Measurements from ENCODE around the gene ASS1. TPM values are rescaled to one million over a fixed set of nuclear protein-coding genes. Genes with fewer than 3 reads are reported as not detected.

Gene ASS1
- total and polyA plus RNA-seq, 2 of the 13 experiments (the other 11 are each of a cell fraction or from before 2014, with no cell fraction given), result 77.6 to 122 TPM

DNA sequence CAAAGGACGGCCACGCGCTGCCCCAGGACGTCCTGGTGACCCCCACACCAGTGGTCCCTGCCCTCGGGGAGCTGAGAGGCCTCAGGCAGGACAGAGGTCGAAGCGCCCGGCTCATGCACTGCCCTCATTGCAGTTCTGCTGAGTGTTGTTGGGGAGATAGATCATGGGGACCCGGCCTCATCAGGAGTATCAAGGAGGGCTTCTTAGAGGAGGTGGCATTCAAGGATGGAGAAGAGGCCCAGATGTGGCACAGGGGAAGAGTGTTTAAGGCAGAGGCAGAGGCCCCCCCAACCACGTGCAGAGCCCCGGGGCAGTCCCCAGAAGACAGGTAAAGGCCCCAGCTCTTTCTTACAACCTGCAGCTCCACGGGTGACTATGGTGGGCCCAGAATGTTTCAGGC lies 26.2 kb downstream of the ASS1 start (continued):
- TF ChIP-seq MLXIP (CRISPR knock-in tag; IDR thresholded peaks at IDR 0.05; ENCODE audit: borderline replicate concordance) (no peak), ZNF816 (CRISPR knock-in tag; IDR thresholded peaks at IDR 0.05; ENCODE audit: borderline replicate concordance) (no peak), ZBTB38 (CRISPR knock-in tag; IDR thresholded peaks at IDR 0.05) (no peak), LCORL (IDR thresholded peaks at IDR 0.05) (no peak), LCORL (CRISPR knock-in tag; IDR thresholded peaks at IDR 0.05) (no peak)

GRCh38 chr9:130471411-130472183 lies 26.8 kb downstream of the ASS1 start:
- in situ Hi-C loops (cut with HindIII; ENCODE audit: extremely low pct_ligation_motif_present, low pct_unique_long_range_greater_than_20kb), result no loop called here
- no peak for FAIRE-seq

More at GRCh38 chr9:130471411-130472183, 26.8 kb downstream of the ASS1 start:
- Histone ChIP-seq H3K36me3 (replicated peaks in 1 of 2; ENCODE audit: control insufficient read depth in 1 of 2, insufficient read depth in 2 of 2, low read length in 2 of 2) (0 out of 5 replicates have a peak, but pooled peaks cover 0 to 3% of the 10 kb centered on the region in 2 experiments), H3K4me3 (replicated peaks in 1 of 3; ENCODE audit: insufficient read depth in 1 of 3, low read depth in 2 of 3, low read length in 3 of 3) (no peak overlapping the region), H4K20me1 (ENCODE audit: insufficient read depth, low read length) (no peaks in the 10 kb centered on the region), H3K27me3 (ENCODE audit: control insufficient read depth in 1 of 2, insufficient read depth in 2 of 2, low read length in 2 of 2) (no peaks in the 10 kb centered on the region), H3K9ac (ENCODE audit: insufficient read depth, low read depth, low read length) (no peak overlapping the region), H2AFZ (ENCODE audit: low read length) (no peak overlapping the region), H3K27ac (ENCODE audit: extremely low read length, insufficient read depth, low read length) (no peak overlapping the region), H3K9me3 (ENCODE audit: low read length) (no peaks in the 10 kb centered on the region), H3K4me1 (ENCODE audit: insufficient read depth, low read length) (no peaks in the 10 kb centered on the region), H3K79me2 (ENCODE audit: insufficient read depth, low read length) (no peaks in the 10 kb centered on the region), H3K4me2 (ENCODE audit: low read depth, low read length) (no peak overlapping the region)
- CTCF ChIA-PET (ENCODE audit: low intra/inter-chr PET ratio, low total read pairs), result no interaction called here
- intact Hi-C loops (cut with micrococcal nuclease; ENCODE audit: unreplicated experiment), result no loop called here
- DNase-seq (ENCODE audit: low spot score) (no peak), ATAC-seq (no peak)
- POLR2A ChIA-PET, result no interaction called here
- TF ChIP-seq AGO2 (optimal IDR thresholded peaks at IDR 0.05; ENCODE audit: low read depth, low read length) (no peak), MAFG (CRISPR knock-in tag; IDR thresholded peaks at IDR 0.05) (no peak), NCOA2 (CRISPR knock-in tag; IDR thresholded peaks at IDR 0.05) (no peak), ZNF350 (CRISPR knock-in tag; IDR thresholded peaks at IDR 0.05; ENCODE audit: borderline replicate concordance, low read depth) (no peak), KLF16 (CRISPR knock-in tag; IDR thresholded peaks at IDR 0.05) (no peak), HIVEP1 (CRISPR knock-in tag; IDR thresholded peaks at IDR 0.05) (no peak), ZNF597 (CRISPR knock-in tag; IDR thresholded peaks at IDR 0.05) (no peak), MAZ (IDR thresholded peaks at IDR 0.05; ENCODE audit: borderline replicate concordance, low read depth, low read length) (no peak), MAZ (CRISPR knock-in tag; IDR thresholded peaks at IDR 0.05; ENCODE audit: low read depth) (no peak), ZNF224 (CRISPR knock-in tag; IDR thresholded peaks at IDR 0.05) (no peak), NFIB (CRISPR knock-in tag; IDR thresholded peaks at IDR 0.05; ENCODE audit: borderline replicate concordance) (no peak), CREBL2 (CRISPR knock-in tag; IDR thresholded peaks at IDR 0.05; ENCODE audit: borderline replicate concordance) (no peak), KLF12 (CRISPR knock-in tag; IDR thresholded peaks at IDR 0.05; ENCODE audit: borderline replicate concordance) (no peak), HNRNPK (IDR thresholded peaks at IDR 0.05; ENCODE audit: low read depth, low read length, poor library complexity, severe bottlenecking) (no peak), KAT2B (IDR thresholded peaks at IDR 0.05; ENCODE audit: borderline replicate concordance, low read depth, low read length) (no peak)
- WGBS (ENCODE audit: low lambda C conversion rate), result 90% methylated on average over 19 of the region's 20 CpGs
- BruUV-seq (replicated peaks), result no TSS peak

Data from HepG2 (cell line).